ENCODE measurements around the gene CD6. TPM values are rescaled to one million over a fixed set of nuclear protein-coding genes. Genes with fewer than 3 reads are reported as not detected.

CD6 gene
- total RNA-seq, 1 donor from 2014 or later = 0.33 TPM

DNA sequence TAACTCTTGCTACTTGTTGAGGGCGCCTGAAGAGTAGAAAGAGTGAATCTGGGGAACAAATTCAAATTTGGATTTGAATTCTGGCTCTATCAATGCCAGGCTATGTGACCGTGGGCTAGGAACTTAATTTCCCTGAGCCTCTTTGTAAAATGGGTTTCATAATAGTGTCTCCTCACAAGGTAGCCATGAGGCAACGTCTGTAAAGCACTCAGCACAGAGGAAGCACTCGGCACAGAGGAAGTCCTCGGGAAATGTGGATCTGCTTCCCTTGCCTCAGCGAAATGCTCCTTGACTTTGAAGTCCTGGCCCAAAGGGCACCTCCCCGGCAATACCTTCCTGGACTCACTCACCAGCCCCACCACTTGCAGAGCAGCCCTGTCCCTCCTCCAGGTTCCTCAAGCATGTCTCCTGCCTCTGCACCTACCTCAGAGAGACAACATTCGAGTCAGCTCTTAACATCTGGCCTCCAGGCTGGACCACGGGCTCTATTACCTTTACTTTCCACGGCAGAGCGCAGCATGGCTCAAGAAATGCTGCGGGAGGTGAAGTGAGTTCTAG lies 17.7 kb downstream of the CD6 start:
- DNase-seq (ENCODE audit: low spot score) = no peak
- Mint-ChIP-seq H3K4me3 (ENCODE audit: unreplicated experiment) (no peak overlapping the region), H3K4me1 (ENCODE audit: unreplicated experiment) (peaks cover 6% of the 10 kb centered on the region), H3K9me3 (ENCODE audit: unreplicated experiment) (no peaks in the 10 kb centered on the region), H3K27me3 (ENCODE audit: unreplicated experiment) (peaks cover 2% of the 10 kb centered on the region), H3K27ac (ENCODE audit: unreplicated experiment) (no peak overlapping the region), H3K36me3 (ENCODE audit: low read depth, unreplicated experiment) (no peaks in the 10 kb centered on the region)
- TF ChIP-seq CTCF (IDR thresholded peaks at IDR 0.05; ENCODE audit: unreplicated experiment) = no peak

GRCh38 chr11:60991457-60991856 lies 20.0 kb downstream of the CD6 start:
- no peaks in the 10 kb centered on the region for H3K27me3 Mint-ChIP-seq (ENCODE audit: unreplicated experiment)

DNA sequence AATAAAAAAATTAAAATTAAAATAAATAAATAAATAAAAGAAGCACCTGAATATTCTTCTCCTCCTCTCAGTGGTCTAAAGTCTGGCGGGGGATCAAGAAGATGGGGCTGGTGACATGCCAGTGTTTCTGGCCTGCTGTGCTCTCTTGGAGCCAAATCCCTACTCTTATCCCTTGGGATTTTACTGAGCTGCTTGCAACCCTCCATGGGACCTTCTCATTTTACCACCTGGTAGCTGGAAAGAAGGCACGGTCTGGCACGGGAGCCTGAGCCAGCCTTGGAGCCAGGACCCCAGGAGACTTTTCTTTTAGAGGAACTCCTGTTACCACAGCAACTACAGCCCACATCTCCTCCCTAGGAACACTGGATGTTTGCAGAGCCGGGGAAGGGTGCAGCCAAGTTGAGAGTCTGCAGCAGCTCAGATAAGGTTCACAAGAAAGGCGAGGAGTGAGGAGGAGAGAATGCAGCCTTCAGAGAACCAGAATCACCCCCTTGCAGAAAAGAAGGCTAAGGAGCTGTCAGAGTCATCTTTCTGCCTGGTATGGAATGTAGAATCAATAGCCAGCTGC lies 21.4 kb downstream of the CD6 start:
- H3K4me3 Mint-ChIP-seq (ENCODE audit: unreplicated experiment) = no peak overlapping the region
- no peaks in the 10 kb centered on the region for H3K36me3 Mint-ChIP-seq (ENCODE audit: low read depth, unreplicated experiment)
- no peak for DNase-seq (ENCODE audit: low spot score)
- H3K9me3 Mint-ChIP-seq (ENCODE audit: unreplicated experiment) = no peaks in the 10 kb centered on the region
- no peak for TF ChIP-seq CTCF (IDR thresholded peaks at IDR 0.05; ENCODE audit: unreplicated experiment)
- H3K27ac Mint-ChIP-seq (ENCODE audit: unreplicated experiment) = no peak overlapping the region
- H3K27me3 Mint-ChIP-seq (ENCODE audit: unreplicated experiment) = no peaks in the 10 kb centered on the region
- H3K4me1 Mint-ChIP-seq (ENCODE audit: unreplicated experiment) = peaks cover 10% of the 10 kb centered on the region

More at GRCh38 chr11:60991457-60991856, 20.0 kb downstream of the CD6 start:
- no peaks in the 10 kb centered on the region for H3K9me3 Mint-ChIP-seq (ENCODE audit: unreplicated experiment)
- no peak for DNase-seq (ENCODE audit: low spot score)
- H3K27ac Mint-ChIP-seq (ENCODE audit: unreplicated experiment) = no peak overlapping the region
- no peak for TF ChIP-seq CTCF (IDR thresholded peaks at IDR 0.05; ENCODE audit: unreplicated experiment)
- peaks cover 10% of the 10 kb centered on the region for H3K4me1 Mint-ChIP-seq (ENCODE audit: unreplicated experiment)
- no peak overlapping the region for H3K4me3 Mint-ChIP-seq (ENCODE audit: unreplicated experiment)
- no peaks in the 10 kb centered on the region for H3K36me3 Mint-ChIP-seq (ENCODE audit: low read depth, unreplicated experiment)

- H3K9me3 Mint-ChIP-seq (ENCODE audit: unreplicated experiment) = no peaks in the 10 kb centered on the region
- no peak overlapping the region for H3K4me3 Mint-ChIP-seq (ENCODE audit: unreplicated experiment)
- peaks cover 10% of the 10 kb centered on the region for H3K4me1 Mint-ChIP-seq (ENCODE audit: unreplicated experiment)
- H3K27ac Mint-ChIP-seq (ENCODE audit: unreplicated experiment) = no peak overlapping the region
- H3K27me3 Mint-ChIP-seq (ENCODE audit: unreplicated experiment) = no peaks in the 10 kb centered on the region
- no peak for DNase-seq (ENCODE audit: low spot score)
- H3K36me3 Mint-ChIP-seq (ENCODE audit: low read depth, unreplicated experiment) = no peaks in the 10 kb centered on the region
- TF ChIP-seq CTCF (IDR thresholded peaks at IDR 0.05; ENCODE audit: unreplicated experiment) = no peak
These were observed 22.1 kb downstream of the CD6 start for GRCh38 chr11:60993615-60994014.

DNA sequence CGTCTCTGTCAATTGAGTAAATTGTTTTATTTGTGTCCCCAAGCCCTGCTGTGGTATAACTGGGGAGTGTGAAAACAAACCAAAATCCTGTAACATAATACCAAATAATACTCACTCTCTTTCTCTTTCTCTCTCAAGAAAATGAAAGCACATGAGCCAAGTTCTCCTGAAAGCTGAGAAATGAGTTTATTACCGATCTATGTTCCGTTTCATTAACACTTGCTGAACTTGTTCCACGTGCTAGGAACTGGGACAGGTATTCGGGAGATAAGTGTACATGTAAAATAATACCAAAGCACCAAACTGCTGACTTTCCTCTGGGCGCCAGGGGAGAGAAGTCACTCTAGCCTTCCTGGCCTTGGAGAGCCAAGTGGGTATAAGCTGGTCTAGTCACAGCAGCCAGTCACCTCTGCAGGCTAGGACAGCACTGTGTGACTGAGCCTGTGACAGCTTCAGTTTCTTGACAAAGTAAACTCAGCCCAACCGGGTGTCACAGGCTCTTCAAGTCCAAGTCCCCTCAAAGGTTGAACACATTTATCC lies 23.1 kb downstream of the CD6 start:
- Mint-ChIP-seq H3K27me3 (ENCODE audit: unreplicated experiment) (no peaks in the 10 kb centered on the region), H3K4me3 (ENCODE audit: unreplicated experiment) (no peak overlapping the region), H3K27ac (ENCODE audit: unreplicated experiment) (no peak overlapping the region), H3K4me1 (ENCODE audit: unreplicated experiment) (peaks cover 4% of the 10 kb centered on the region), H3K36me3 (ENCODE audit: low read depth, unreplicated experiment) (no peaks in the 10 kb centered on the region), H3K9me3 (ENCODE audit: unreplicated experiment) (no peaks in the 10 kb centered on the region)
- no peak for DNase-seq (ENCODE audit: low spot score)
- no peak for TF ChIP-seq CTCF (IDR thresholded peaks at IDR 0.05; ENCODE audit: unreplicated experiment)
